Activated CD4-positive, CD25-positive, alpha-beta regulatory T cell treated with anti-CD3 and anti-CD28 coated beads, Interleukin-2, amount 50 U/mL, for 16 hours (primary cell): ENCODE results near the gene EZH2.

Experiments used
- DNase-seq: peaks from one replicate; pipeline ENCODE4 v3.0.0-alpha.2; 2020; ENCODE audit warnings: low read depth, low spot score

The EZH2 gene

GRCh38 chr7:148901178-148901577 lies 17.1 kb upstream of the EZH2 start:
- DNase-seq = no peak

- no peak for DNase-seq
These were observed 14.9 kb upstream of the EZH2 start for GRCh38 chr7:148898845-148899484.

GRCh38 chr7:148894591-148894990 lies 10.5 kb upstream of the EZH2 start:
- DNase-seq = no peak

- DNase-seq = no peak
These were observed 9.0 kb upstream of the EZH2 start for GRCh38 chr7:148893071-148893470.

- DNase-seq = no peak
These were observed 4.2 kb upstream of the EZH2 start for GRCh38 chr7:148888300-148888699.

- no peak for DNase-seq
These were observed 2.8 kb upstream of the EZH2 start for GRCh38 chr7:148886844-148887243.

- DNase-seq = peak; percentile 87
These were observed 370 bp upstream of the EZH2 start for GRCh38 chr7:148884299-148885022.

- DNase-seq = peak; percentile 22
These were observed 634 bp downstream of the EZH2 start for GRCh38 chr7:148883266-148884048.

GRCh38 chr7:148882841-148883265 lies 1.2 kb downstream of the EZH2 start:
- no peak for DNase-seq

- DNase-seq = no peak
These were observed 1.9 kb downstream of the EZH2 start for GRCh38 chr7:148882192-148882591.

GRCh38 chr7:148878317-148878716 lies 5.8 kb downstream of the EZH2 start:
- DNase-seq = no peak

- no peak for DNase-seq
These were observed 6.6 kb downstream of the EZH2 start for GRCh38 chr7:148877517-148877916.

GRCh38 chr7:148872188-148872587 lies 11.9 kb downstream of the EZH2 start:
- DNase-seq = no peak

- no peak for DNase-seq
These were observed 12.5 kb downstream of the EZH2 start for GRCh38 chr7:148871551-148871950.

- no peak for DNase-seq
These were observed 13.1 kb downstream of the EZH2 start for GRCh38 chr7:148871030-148871429.

GRCh38 chr7:148868378-148868674 lies 15.8 kb downstream of the EZH2 start:
- DNase-seq = no peak

GRCh38 chr7:148867596-148868377 lies 16.3 kb downstream of the EZH2 start:
- no peak for DNase-seq

GRCh38 chr7:148866362-148866761 lies 17.7 kb downstream of the EZH2 start:
- no peak for DNase-seq

GRCh38 chr7:148865283-148865682 lies 18.8 kb downstream of the EZH2 start:
- DNase-seq = no peak

GRCh38 chr7:148863324-148863723 lies 20.8 kb downstream of the EZH2 start:
- no peak for DNase-seq

GRCh38 chr7:148862481-148862880 lies 21.6 kb downstream of the EZH2 start:
- no peak for DNase-seq

- DNase-seq = no peak
These were observed 25.6 kb downstream of the EZH2 start for GRCh38 chr7:148858489-148858888.
